Heart left ventricle (tissue), 16 donors: ENCODE results near the gene PKNOX2. TPM values are rescaled to one million over a fixed set of nuclear protein-coding genes. Genes with fewer than 3 reads are reported as not detected.

Source experiments
- ATAC-seq, 4 donors: fragments of 200-7000 bp; cut with Tn5 transposase; one replicate each; pipeline ENCODE4 v1.9.1; 2020 to 2022; ENCODE audit warnings: moderate library complexity in 4 of 4, mild to moderate bottlenecking in 3 of 4, moderate number of reproducible peaks in 1 of 4
- DNase-seq, 5 donors: peaks; one replicate each; pipeline ENCODE4 v3.0.0-alpha.2; 2020
- H3K27ac ChIP-seq, 12 donors: fragments of 200-600 bp; sonication (generic) in 4 of 12; one replicate each; pipeline versions ENCODE4 v1.5.0 to v1.8.0; 2016 to 2022; ENCODE audit warnings: mild to moderate bottlenecking in 2 of 12
- H3K27me3 ChIP-seq, 9 donors: fragments of 200-600 bp; sonication (generic) in 2 of 9; one replicate each; pipeline versions ENCODE4 v1.5.1 to v1.8.0; 2016 to 2022; ENCODE audit warnings: mild to moderate bottlenecking in 3 of 9
- H3K36me3 ChIP-seq, 9 donors: fragments of 200-600 bp; sonication (generic) in 2 of 9; one replicate each; pipeline versions ENCODE4 v1.5.0 to v1.8.0; 2018 to 2022; ENCODE audit warnings: mild to moderate bottlenecking in 2 of 9
- H3K4me1 ChIP-seq, 12 donors: fragments of 200-600 bp; sonication (generic) in 4 of 12; one replicate each; pipeline versions ENCODE4 v1.5.0 to v1.8.0; 2016 to 2022; ENCODE audit warnings: mild to moderate bottlenecking in 3 of 12
- H3K4me3 ChIP-seq, 12 donors: fragments of 200-600 bp; sonication (generic) in 4 of 12; one replicate each; pipeline versions ENCODE4 v1.5.0 to v1.8.0; 2017 to 2022; ENCODE audit warnings: mild to moderate bottlenecking in 9 of 12, moderate library complexity in 4 of 12
- H3K9me3 ChIP-seq, 12 donors: fragments of 200-600 bp; sonication (generic) in 4 of 12; one replicate each; pipeline versions ENCODE4 v1.5.0 to v1.8.0; 2016 to 2022; ENCODE audit warnings: mild to moderate bottlenecking in 1 of 12
- POLR2A ChIP-seq, 2 donors: fragments of 450-650 bp; IDR thresholded peaks; one replicate each; pipeline ENCODE4 v1.6.1; 2017; ENCODE audit warnings: antibody characterized with exemption in 2 of 2, mild to moderate bottlenecking in 2 of 2, moderate library complexity in 2 of 2
- WGBS, 4 donors: extraction: QIAGEN DNeasy Blood & Tissue Kit in 2 of 4; methylation state at CpG; one replicate each; pipeline versions ENCODE4 v1.1.5 to v1.1.7; 2013 to 2018; 5-methylcytosine and 5-hydroxymethylcytosine counted together
- intact Hi-C, 10 donors: fragments of 100-400 bp; cut with DNase I; formaldehyde crosslinking; loops; one replicate each; pipeline versions ENCODE4 v1.11.1 to v1.14.2; 2022
- polyA plus RNA-seq, 2 donors: library from polyadenylated mRNA; stranded (reverse); fragments of 200-250 nt; gene quantifications; one replicate each; pipeline ENCODE4 v1.2.3, GENCODE V29; 2013
- total RNA-seq, 9 donors: library from RNA; depleted of rRNA in 2 of 9; stranded (reverse); fragments of >200 nt in 2 of 9; fragmentation: NEBNext Ultra II Directional in 3 of 9; extraction: Animal tissue kit (Norgen Biotek cat#: 25700) in 3 of 9; gene quantifications; one replicate each; pipeline versions ENCODE4 v1.1.0 to v1.2.4, GENCODE V29; 2016 to 2023
- TF ChIP-seq, protein P1 (sequence below), 12 donors: fragments of 200-600 bp; sonication (generic) in 4 of 12; IDR thresholded peaks; one replicate each; pipeline versions ENCODE4 v1.5.0 to v1.8.0; 2018 to 2022; ENCODE audit warnings: antibody characterized with exemption in 12 of 12, mild to moderate bottlenecking in 5 of 12
- donor health status: ischemic (EF 13 %, LVEDD 7.1; RV severe dilation, severe dysfunction).
- donor health status: healthy with polysubstance abuse.
- donor health status: DM: no; HTN: yes; CAD: no.
- donor health status: DM: no; HTN: no; CAD: no.
- donor health status: ischemic (EF 25% LVEDD 6.9; RV normal size, moderate dysfunction).
- donor health status: ischemic (EF 25% LVEDD 5.7; RV mildly dilated, moderate dysfunction).
- donor health status: healthy.
- donor health status: DM: yes; HTN: yes; CAD: no.
- donor health status: ischemic (EF 35%, LVEDD 5.7; RV mildly dilated, moderate dysfunction).
- donor health status: nonischemic (EF 11% LVEDD 7.7; RV severe dilation, severe dysfunction).
- donor health status: DM: yes; HTN: yes; CAD: no.
- donor health status: PGD.
- donor health status: ischemic (EF 29% LVEDD 5.4; RV normal size, mild dysfunction).
- donor health status: nonischemic (EF 23%, LVEDD 6.1; RV moderate dilation, normal function).

The PKNOX2 gene
- total and polyA plus RNA-seq, 11 donors, result 3.1 to 9.4 (median 4.5) TPM

GRCh38 chr11:125481531-125481930 lies 317.0 kb downstream of the PKNOX2 start:
- ATAC-seq, result no peak
- Histone ChIP-seq H3K27me3 (no peaks in the 10 kb centered on the region), H3K4me3 (no peak overlapping the region), H3K9me3 (no peaks in the 10 kb centered on the region), H3K27ac (no peak overlapping the region), H3K4me1 (peaks cover 0 to 10% (median 0%) of the 10 kb centered on the region in 12 donors), H3K36me3 (peaks cover 0 to 30% (median 0%) of the 10 kb centered on the region in 9 donors)
- 56 to 65% (median 61%) methylated on average over 3 of the region's 3 CpGs for whole genome bisulfite sequencing, 4 donors
- no peak for DNase-seq
- no peak for TF ChIP-seq POLR2A (IDR thresholded peaks at IDR 0.05)
- TF ChIP-seq, protein P1, sequence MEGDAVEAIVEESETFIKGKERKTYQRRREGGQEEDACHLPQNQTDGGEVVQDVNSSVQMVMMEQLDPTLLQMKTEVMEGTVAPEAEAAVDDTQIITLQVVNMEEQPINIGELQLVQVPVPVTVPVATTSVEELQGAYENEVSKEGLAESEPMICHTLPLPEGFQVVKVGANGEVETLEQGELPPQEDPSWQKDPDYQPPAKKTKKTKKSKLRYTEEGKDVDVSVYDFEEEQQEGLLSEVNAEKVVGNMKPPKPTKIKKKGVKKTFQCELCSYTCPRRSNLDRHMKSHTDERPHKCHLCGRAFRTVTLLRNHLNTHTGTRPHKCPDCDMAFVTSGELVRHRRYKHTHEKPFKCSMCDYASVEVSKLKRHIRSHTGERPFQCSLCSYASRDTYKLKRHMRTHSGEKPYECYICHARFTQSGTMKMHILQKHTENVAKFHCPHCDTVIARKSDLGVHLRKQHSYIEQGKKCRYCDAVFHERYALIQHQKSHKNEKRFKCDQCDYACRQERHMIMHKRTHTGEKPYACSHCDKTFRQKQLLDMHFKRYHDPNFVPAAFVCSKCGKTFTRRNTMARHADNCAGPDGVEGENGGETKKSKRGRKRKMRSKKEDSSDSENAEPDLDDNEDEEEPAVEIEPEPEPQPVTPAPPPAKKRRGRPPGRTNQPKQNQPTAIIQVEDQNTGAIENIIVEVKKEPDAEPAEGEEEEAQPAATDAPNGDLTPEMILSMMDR (IDR thresholded peaks at IDR 0.05), result no peak
- intact Hi-C loops, result no loop called here

Other genes starting within 250 kb of the PKNOX2 start
- not detected for gene HEPN1, start 245.5 kb upstream of the PKNOX2 start, total RNA-seq
- not detected for gene HEPN1, start 245.5 kb upstream of the PKNOX2 start, polyA plus RNA-seq
- gene HEPACAM, start 228.7 kb upstream of the PKNOX2 start, total RNA-seq, result 1 to 10 TPM in 2 of 9 donors, under 1 TPM in 4, not detected in 3; 0.07 to 2.6 (median 0.26) TPM
- under 1 TPM in 1 of 2 donors, not detected in 1; 0.58 TPM for gene HEPACAM, start 228.7 kb upstream of the PKNOX2 start, polyA plus RNA-seq
- 1 to 10 TPM in 2 of 9 donors, under 1 TPM in 7; 0.12 to 1.8 (median 0.19) TPM for gene CCDC15, start 210.5 kb upstream of the PKNOX2 start, total RNA-seq
- under 1 TPM; 0.08 to 0.27 TPM for gene CCDC15, start 210.5 kb upstream of the PKNOX2 start, polyA plus RNA-seq
- 10 to 100 TPM in 2 of 9 donors, 1 to 10 TPM in 6, under 1 TPM in 1; 0.91 to 17.9 (median 3.0) TPM for gene SLC37A2, start 101.4 kb upstream of the PKNOX2 start, total RNA-seq
- under 1 TPM; 0.65 to 1.00 TPM for gene SLC37A2, start 101.4 kb upstream of the PKNOX2 start, polyA plus RNA-seq
- 10 to 100 TPM in 1 of 9 donors, 1 to 10 TPM in 8; 5.3 to 11.3 (median 6.8) TPM for gene TMEM218, start 53.1 kb upstream of the PKNOX2 start, total RNA-seq
- gene TMEM218, start 53.1 kb upstream of the PKNOX2 start, polyA plus RNA-seq, result 10 to 100 TPM in 1 of 2 donors, 1 to 10 TPM in 1; 4.7 to 21.8 TPM